Measurements from ENCODE around the gene AKT3.

AKT3 gene

GRCh38 chr1:243725846-243726245, 124.2 kb downstream of the AKT3 start:
- TF ChIP-seq CTCF (IDR thresholded peaks at IDR 0.05; ENCODE audit: control insufficient read depth, insufficient read depth, low read depth, low read length, missing control alignments): no peak
- no peak for DNase-seq (ENCODE audit: low read depth)

GRCh38 chr1:243725075-243725474, 125.0 kb downstream of the AKT3 start:
- no peak for DNase-seq (ENCODE audit: low read depth)
- TF ChIP-seq CTCF (IDR thresholded peaks at IDR 0.05; ENCODE audit: control insufficient read depth, insufficient read depth, low read depth, low read length, missing control alignments): no peak
- no peak overlapping the region for H3K4me3 ChIP-seq (ENCODE audit: control insufficient read depth, low read depth, low read length)

More at GRCh38 chr1:243725846-243726245, 124.2 kb downstream of the AKT3 start:
- no peak overlapping the region for H3K4me3 ChIP-seq (ENCODE audit: control insufficient read depth, low read depth, low read length)

GRCh38 chr1:243723458-243724043, 126.5 kb downstream of the AKT3 start:
- DNase-seq (ENCODE audit: low read depth): no peak
- TF ChIP-seq CTCF (IDR thresholded peaks at IDR 0.05; ENCODE audit: control insufficient read depth, insufficient read depth, low read depth, low read length, missing control alignments): no peak
- no peak overlapping the region for H3K4me3 ChIP-seq (ENCODE audit: control insufficient read depth, low read depth, low read length)

- no peak overlapping the region for H3K4me3 ChIP-seq (ENCODE audit: control insufficient read depth, low read depth, low read length)
- DNase-seq (ENCODE audit: low read depth): no peak
- TF ChIP-seq CTCF (IDR thresholded peaks at IDR 0.05; ENCODE audit: control insufficient read depth, insufficient read depth, low read depth, low read length, missing control alignments): no peak
Measured at GRCh38 chr1:243723050-243723449, 127.0 kb downstream of the AKT3 start.

- no peak for TF ChIP-seq CTCF (IDR thresholded peaks at IDR 0.05; ENCODE audit: control insufficient read depth, insufficient read depth, low read depth, low read length, missing control alignments)
- DNase-seq (ENCODE audit: low read depth): no peak
- no peak overlapping the region for H3K4me3 ChIP-seq (ENCODE audit: control insufficient read depth, low read depth, low read length)
Measured at GRCh38 chr1:243719476-243719875, 130.6 kb downstream of the AKT3 start.

- H3K4me3 ChIP-seq (ENCODE audit: control insufficient read depth, low read depth, low read length): no peak overlapping the region
- DNase-seq (ENCODE audit: low read depth): peak; percentile 54
- no peak for TF ChIP-seq CTCF (IDR thresholded peaks at IDR 0.05; ENCODE audit: control insufficient read depth, insufficient read depth, low read depth, low read length, missing control alignments)
Measured at GRCh38 chr1:243718893-243719292, 131.2 kb downstream of the AKT3 start.

- no peak for TF ChIP-seq CTCF (IDR thresholded peaks at IDR 0.05; ENCODE audit: control insufficient read depth, insufficient read depth, low read depth, low read length, missing control alignments)
- no peak overlapping the region for H3K4me3 ChIP-seq (ENCODE audit: control insufficient read depth, low read depth, low read length)
- DNase-seq (ENCODE audit: low read depth): no peak
Measured at GRCh38 chr1:243718022-243718421, 132.0 kb downstream of the AKT3 start.

All from AG09309 (cell line).